ENCODE measurements around the gene PDLIM4.

The PDLIM4 gene

GRCh38 chr5:132256086-132256782, 1.3 kb upstream of the PDLIM4 start:
- no peaks in the 10 kb centered on the region for H3K9me3 ChIP-seq (ENCODE audit: control insufficient read depth in 1 of 2, low read length in 2 of 2)
- peaks cover 4% of the 10 kb centered on the region for H3K27me3 ChIP-seq (ENCODE audit: low read depth, low read length)
- no peaks in the 10 kb centered on the region for H3K36me3 ChIP-seq (ENCODE audit: control insufficient read depth in 1 of 2, insufficient read depth in 2 of 2, low read length in 2 of 2)
- H3K4me3 ChIP-seq (ENCODE audit: low read depth in 1 of 2, low read length in 2 of 2), result no peak overlapping the region
- H3K27ac ChIP-seq (ENCODE audit: low read length), result no peak overlapping the region
- H3K4me1 ChIP-seq (ENCODE audit: control insufficient read depth in 1 of 2, insufficient read depth in 2 of 2, low read length in 2 of 2), result peaks cover 2 to 4% of the 10 kb centered on the region in 2 donors

GRCh38 chr5:132256783-132257130, 739 bp upstream of the PDLIM4 start:
- Histone ChIP-seq H3K4me1 (ENCODE audit: control insufficient read depth in 1 of 2, insufficient read depth in 2 of 2, low read length in 2 of 2) (peaks cover 6 to 7% of the 10 kb centered on the region in 2 donors), H3K4me3 (ENCODE audit: low read depth in 1 of 2, low read length in 2 of 2) (peak overlapping the region; percentile 37 to 59), H3K36me3 (ENCODE audit: control insufficient read depth in 1 of 2, insufficient read depth in 2 of 2, low read length in 2 of 2) (no peaks in the 10 kb centered on the region), H3K9me3 (ENCODE audit: control insufficient read depth in 1 of 2, low read length in 2 of 2) (no peaks in the 10 kb centered on the region), H3K27ac (ENCODE audit: low read length) (peak overlapping the region; percentile 45), H3K27me3 (ENCODE audit: low read depth, low read length) (peaks cover 4% of the 10 kb centered on the region)

GRCh38 chr5:132258102-132259068, 889 bp downstream of the PDLIM4 start:
- Histone ChIP-seq H3K9me3 (ENCODE audit: control insufficient read depth in 1 of 2, low read length in 2 of 2) (no peaks in the 10 kb centered on the region), H3K4me3 (ENCODE audit: low read depth in 1 of 2, low read length in 2 of 2) (peak overlapping the region; percentile 64 to 83), H3K4me1 (ENCODE audit: control insufficient read depth in 1 of 2, insufficient read depth in 2 of 2, low read length in 2 of 2) (peaks cover 10 to 22% of the 10 kb centered on the region in 2 donors), H3K36me3 (ENCODE audit: control insufficient read depth in 1 of 2, insufficient read depth in 2 of 2, low read length in 2 of 2) (peaks cover 0 to 10% of the 10 kb centered on the region in 2 donors), H3K27ac (ENCODE audit: low read length) (peak overlapping the region; percentile 99), H3K27me3 (ENCODE audit: low read depth, low read length) (peaks cover 4% of the 10 kb centered on the region)

- Histone ChIP-seq H3K27me3 (ENCODE audit: low read depth, low read length) (peaks cover 4% of the 10 kb centered on the region), H3K36me3 (ENCODE audit: control insufficient read depth in 1 of 2, insufficient read depth in 2 of 2, low read length in 2 of 2) (peaks cover 0 to 11% of the 10 kb centered on the region in 2 donors), H3K9me3 (ENCODE audit: control insufficient read depth in 1 of 2, low read length in 2 of 2) (no peaks in the 10 kb centered on the region), H3K4me1 (ENCODE audit: control insufficient read depth in 1 of 2, insufficient read depth in 2 of 2, low read length in 2 of 2) (peaks cover 13 to 31% of the 10 kb centered on the region in 2 donors), H3K4me3 (ENCODE audit: low read depth in 1 of 2, low read length in 2 of 2) (peak overlapping the region; percentile 64 to 83), H3K27ac (ENCODE audit: low read length) (peak overlapping the region; percentile 99)
These were observed 1.8 kb downstream of the PDLIM4 start for GRCh38 chr5:132259069-132259851.

GRCh38 chr5:132260051-132260450, 2.6 kb downstream of the PDLIM4 start:
- H3K4me3 ChIP-seq (ENCODE audit: low read depth in 1 of 2, low read length in 2 of 2), result peak overlapping the region; percentile 64 to 83
- H3K4me1 ChIP-seq (ENCODE audit: control insufficient read depth in 1 of 2, insufficient read depth in 2 of 2, low read length in 2 of 2), result peaks cover 19 to 38% of the 10 kb centered on the region in 2 donors
- peak overlapping the region; percentile 99 for H3K27ac ChIP-seq (ENCODE audit: low read length)
- peaks cover 0 to 11% of the 10 kb centered on the region in 2 donors for H3K36me3 ChIP-seq (ENCODE audit: control insufficient read depth in 1 of 2, insufficient read depth in 2 of 2, low read length in 2 of 2)
- peaks cover 4% of the 10 kb centered on the region for H3K27me3 ChIP-seq (ENCODE audit: low read depth, low read length)
- no peaks in the 10 kb centered on the region for H3K9me3 ChIP-seq (ENCODE audit: control insufficient read depth in 1 of 2, low read length in 2 of 2)

GRCh38 chr5:132260714-132261551, 3.4 kb downstream of the PDLIM4 start:
- H3K36me3 ChIP-seq (ENCODE audit: control insufficient read depth in 1 of 2, insufficient read depth in 2 of 2, low read length in 2 of 2), result peaks cover 0 to 11% of the 10 kb centered on the region in 2 donors
- H3K9me3 ChIP-seq (ENCODE audit: control insufficient read depth in 1 of 2, low read length in 2 of 2), result no peaks in the 10 kb centered on the region
- H3K27ac ChIP-seq (ENCODE audit: low read length), result peak overlapping the region; percentile 99
- H3K27me3 ChIP-seq (ENCODE audit: low read depth, low read length), result peaks cover 4% of the 10 kb centered on the region
- H3K4me3 ChIP-seq (ENCODE audit: low read depth in 1 of 2, low read length in 2 of 2), result peak overlapping the region; percentile 64 to 83
- peaks cover 27 to 46% of the 10 kb centered on the region in 2 donors for H3K4me1 ChIP-seq (ENCODE audit: control insufficient read depth in 1 of 2, insufficient read depth in 2 of 2, low read length in 2 of 2)

- no peaks in the 10 kb centered on the region for H3K9me3 ChIP-seq (ENCODE audit: control insufficient read depth in 1 of 2, low read length in 2 of 2)
- no peaks in the 10 kb centered on the region for H3K27me3 ChIP-seq (ENCODE audit: low read depth, low read length)
- H3K36me3 ChIP-seq (ENCODE audit: control insufficient read depth in 1 of 2, insufficient read depth in 2 of 2, low read length in 2 of 2), result peaks cover 8 to 22% of the 10 kb centered on the region in 2 donors
- peak overlapping the region; percentile 99 for H3K27ac ChIP-seq (ENCODE audit: low read length)
- H3K4me3 ChIP-seq (ENCODE audit: low read depth in 1 of 2, low read length in 2 of 2), result no peak overlapping the region
- H3K4me1 ChIP-seq (ENCODE audit: control insufficient read depth in 1 of 2, insufficient read depth in 2 of 2, low read length in 2 of 2), result peaks cover 31 to 57% of the 10 kb centered on the region in 2 donors
These were observed 4.7 kb downstream of the PDLIM4 start for GRCh38 chr5:132261881-132262845.

- H3K4me1 ChIP-seq (ENCODE audit: control insufficient read depth in 1 of 2, insufficient read depth in 2 of 2, low read length in 2 of 2), result peaks cover 31 to 57% of the 10 kb centered on the region in 2 donors
- H3K27ac ChIP-seq (ENCODE audit: low read length), result peak overlapping the region; percentile 70
- H3K36me3 ChIP-seq (ENCODE audit: control insufficient read depth in 1 of 2, insufficient read depth in 2 of 2, low read length in 2 of 2), result peaks cover 14 to 29% of the 10 kb centered on the region in 2 donors
- H3K4me3 ChIP-seq (ENCODE audit: low read depth in 1 of 2, low read length in 2 of 2), result no peak overlapping the region
- no peaks in the 10 kb centered on the region for H3K9me3 ChIP-seq (ENCODE audit: control insufficient read depth in 1 of 2, low read length in 2 of 2)
- no peaks in the 10 kb centered on the region for H3K27me3 ChIP-seq (ENCODE audit: low read depth, low read length)
These were observed 5.5 kb downstream of the PDLIM4 start for GRCh38 chr5:132262882-132263547.

- H3K27me3 ChIP-seq (ENCODE audit: low read depth, low read length), result no peaks in the 10 kb centered on the region
- H3K4me1 ChIP-seq (ENCODE audit: control insufficient read depth in 1 of 2, insufficient read depth in 2 of 2, low read length in 2 of 2), result peaks cover 31 to 63% of the 10 kb centered on the region in 2 donors
- peaks cover 20 to 32% of the 10 kb centered on the region in 2 donors for H3K36me3 ChIP-seq (ENCODE audit: control insufficient read depth in 1 of 2, insufficient read depth in 2 of 2, low read length in 2 of 2)
- no peak overlapping the region for H3K4me3 ChIP-seq (ENCODE audit: low read depth in 1 of 2, low read length in 2 of 2)
- peak overlapping the region; percentile 82 for H3K27ac ChIP-seq (ENCODE audit: low read length)
- no peaks in the 10 kb centered on the region for H3K9me3 ChIP-seq (ENCODE audit: control insufficient read depth in 1 of 2, low read length in 2 of 2)
These were observed 6.2 kb downstream of the PDLIM4 start for GRCh38 chr5:132263548-132264261.

All from muscle layer of duodenum (tissue), 2 donors.